Measurements from ENCODE around the gene ELAVL1.
"Not testable (repeated sequence)": the region's sequence is repeated elsewhere in the genome, so short reads cannot be mapped to it uniquely, and the experiment has no call there.

The ELAVL1 gene

GRCh38 chr19:7933411-7933810 lies 72.0 kb downstream of the ELAVL1 start:
- no peak for DNase-seq (ENCODE audit: low read depth)
- TF ChIP-seq, protein P1, sequence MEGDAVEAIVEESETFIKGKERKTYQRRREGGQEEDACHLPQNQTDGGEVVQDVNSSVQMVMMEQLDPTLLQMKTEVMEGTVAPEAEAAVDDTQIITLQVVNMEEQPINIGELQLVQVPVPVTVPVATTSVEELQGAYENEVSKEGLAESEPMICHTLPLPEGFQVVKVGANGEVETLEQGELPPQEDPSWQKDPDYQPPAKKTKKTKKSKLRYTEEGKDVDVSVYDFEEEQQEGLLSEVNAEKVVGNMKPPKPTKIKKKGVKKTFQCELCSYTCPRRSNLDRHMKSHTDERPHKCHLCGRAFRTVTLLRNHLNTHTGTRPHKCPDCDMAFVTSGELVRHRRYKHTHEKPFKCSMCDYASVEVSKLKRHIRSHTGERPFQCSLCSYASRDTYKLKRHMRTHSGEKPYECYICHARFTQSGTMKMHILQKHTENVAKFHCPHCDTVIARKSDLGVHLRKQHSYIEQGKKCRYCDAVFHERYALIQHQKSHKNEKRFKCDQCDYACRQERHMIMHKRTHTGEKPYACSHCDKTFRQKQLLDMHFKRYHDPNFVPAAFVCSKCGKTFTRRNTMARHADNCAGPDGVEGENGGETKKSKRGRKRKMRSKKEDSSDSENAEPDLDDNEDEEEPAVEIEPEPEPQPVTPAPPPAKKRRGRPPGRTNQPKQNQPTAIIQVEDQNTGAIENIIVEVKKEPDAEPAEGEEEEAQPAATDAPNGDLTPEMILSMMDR (IDR thresholded peaks at IDR 0.05; ENCODE audit: low read depth, low read length, missing control alignments) = peak; percentile 35
- in situ Hi-C loops (cut with HindIII; ENCODE audit: low sequenced_read_pairs) = no loop called here
- no peak overlapping the region for H3K4me3 ChIP-seq (ENCODE audit: low read depth, low read length)

DNA sequence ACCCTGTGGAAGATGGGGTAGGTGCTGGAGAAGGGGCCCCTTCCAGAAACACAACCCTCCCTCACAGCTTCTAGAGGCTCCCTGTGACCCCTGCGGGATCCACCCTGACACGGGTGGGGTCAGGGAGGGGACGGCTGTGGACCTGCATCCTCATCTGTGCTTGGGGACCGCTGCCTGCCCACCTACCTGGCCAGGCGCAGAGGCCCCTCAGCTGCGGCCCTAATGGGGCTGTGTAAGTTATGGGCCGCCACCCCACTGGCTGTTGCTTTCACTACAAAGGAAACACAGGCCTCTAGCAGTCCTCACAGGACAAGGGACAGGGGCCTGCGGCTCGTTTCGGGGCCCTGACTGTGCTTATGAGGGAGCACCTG lies 72.5 kb downstream of the ELAVL1 start:
- no peak for DNase-seq (ENCODE audit: low read depth)
- TF ChIP-seq, protein P1 (IDR thresholded peaks at IDR 0.05; ENCODE audit: low read depth, low read length, missing control alignments) = no peak
- no peak overlapping the region for H3K4me3 ChIP-seq (ENCODE audit: low read depth, low read length)
- in situ Hi-C loops (cut with HindIII; ENCODE audit: low sequenced_read_pairs) = no loop called here

- no peak for DNase-seq (ENCODE audit: low read depth)
- H3K4me3 ChIP-seq (ENCODE audit: low read depth, low read length) = no peak overlapping the region
- in situ Hi-C loops (cut with HindIII; ENCODE audit: low sequenced_read_pairs) = no loop called here
- TF ChIP-seq, protein P1 (IDR thresholded peaks at IDR 0.05; ENCODE audit: low read depth, low read length, missing control alignments) = no peak
These were observed 73.0 kb downstream of the ELAVL1 start for GRCh38 chr19:7932276-7932929.

GRCh38 chr19:7931221-7932061 lies 74.0 kb downstream of the ELAVL1 start:
- in situ Hi-C loops (cut with HindIII; ENCODE audit: low sequenced_read_pairs) = no loop called here
- no peak overlapping the region for H3K4me3 ChIP-seq (ENCODE audit: low read depth, low read length)
- no peak for DNase-seq (ENCODE audit: low read depth)
- TF ChIP-seq, protein P1 (IDR thresholded peaks at IDR 0.05; ENCODE audit: low read depth, low read length, missing control alignments) = no peak

GRCh38 chr19:7930765-7931164 lies 74.7 kb downstream of the ELAVL1 start:
- TF ChIP-seq, protein P1 (IDR thresholded peaks at IDR 0.05; ENCODE audit: low read depth, low read length, missing control alignments) = no peak
- no peak for DNase-seq (ENCODE audit: low read depth)
- no peak overlapping the region for H3K4me3 ChIP-seq (ENCODE audit: low read depth, low read length)
- in situ Hi-C loops (cut with HindIII; ENCODE audit: low sequenced_read_pairs) = no loop called here

- in situ Hi-C loops (cut with HindIII; ENCODE audit: low sequenced_read_pairs); H3K4me3 ChIP-seq (ENCODE audit: low read depth, low read length); DNase-seq (ENCODE audit: low read depth): not testable (repeated sequence)
These were observed 75.4 kb downstream of the ELAVL1 start for GRCh38 chr19:7930030-7930429.

Data from astrocyte of the cerebellum (primary cell).